Measurements from ENCODE around the gene CACNB2. TPM values are rescaled to one million over a fixed set of nuclear protein-coding genes. Genes with fewer than 3 reads are reported as not detected.
A peak's percentile ranks its signal among the peaks of the same experiment; 100 is the strongest.

The CACNB2 gene
- total and polyA plus RNA-seq, 2 of the 13 experiments (the other 11 are each of a cell fraction or from before 2014, with no cell fraction given) = not detected

- H3K9ac ChIP-seq (ENCODE audit: insufficient read depth, low read depth, low read length) = no peak overlapping the region
- H3K9me3 ChIP-seq (ENCODE audit: low read length) = no peaks in the 10 kb centered on the region
- H3K79me2 ChIP-seq (ENCODE audit: insufficient read depth, low read length) = no peaks in the 10 kb centered on the region
- TF ChIP-seq, protein P1, sequence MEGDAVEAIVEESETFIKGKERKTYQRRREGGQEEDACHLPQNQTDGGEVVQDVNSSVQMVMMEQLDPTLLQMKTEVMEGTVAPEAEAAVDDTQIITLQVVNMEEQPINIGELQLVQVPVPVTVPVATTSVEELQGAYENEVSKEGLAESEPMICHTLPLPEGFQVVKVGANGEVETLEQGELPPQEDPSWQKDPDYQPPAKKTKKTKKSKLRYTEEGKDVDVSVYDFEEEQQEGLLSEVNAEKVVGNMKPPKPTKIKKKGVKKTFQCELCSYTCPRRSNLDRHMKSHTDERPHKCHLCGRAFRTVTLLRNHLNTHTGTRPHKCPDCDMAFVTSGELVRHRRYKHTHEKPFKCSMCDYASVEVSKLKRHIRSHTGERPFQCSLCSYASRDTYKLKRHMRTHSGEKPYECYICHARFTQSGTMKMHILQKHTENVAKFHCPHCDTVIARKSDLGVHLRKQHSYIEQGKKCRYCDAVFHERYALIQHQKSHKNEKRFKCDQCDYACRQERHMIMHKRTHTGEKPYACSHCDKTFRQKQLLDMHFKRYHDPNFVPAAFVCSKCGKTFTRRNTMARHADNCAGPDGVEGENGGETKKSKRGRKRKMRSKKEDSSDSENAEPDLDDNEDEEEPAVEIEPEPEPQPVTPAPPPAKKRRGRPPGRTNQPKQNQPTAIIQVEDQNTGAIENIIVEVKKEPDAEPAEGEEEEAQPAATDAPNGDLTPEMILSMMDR (CRISPR knock-in tag; IDR thresholded peaks at IDR 0.05) = peak; percentile 27; the same call in 1 of the 2 replicates
- TF ChIP-seq ZSCAN30 (CRISPR knock-in tag; IDR thresholded peaks at IDR 0.05) (no peak), ZNF331 (CRISPR knock-in tag; IDR thresholded peaks at IDR 0.05) (no peak), ZNF546 (CRISPR knock-in tag; conservative IDR thresholded peaks at IDR 0.05) (no peak), HMG20A (CRISPR knock-in tag; IDR thresholded peaks at IDR 0.05; ENCODE audit: borderline replicate concordance) (no peak), ZSCAN22 (CRISPR knock-in tag; IDR thresholded peaks at IDR 0.05) (no peak), KDM3A (CRISPR knock-in tag; IDR thresholded peaks at IDR 0.05; ENCODE audit: low read depth) (no peak)
- in situ Hi-C loops (cut with HindIII; ENCODE audit: extremely low pct_ligation_motif_present, low pct_unique_long_range_greater_than_20kb) (no loop called here), intact Hi-C loops (cut with micrococcal nuclease; ENCODE audit: unreplicated experiment) (no loop called here)
- CTCF ChIA-PET (ENCODE audit: low intra/inter-chr PET ratio, low total read pairs) = no interaction called here
- no peak overlapping the region for H2AFZ ChIP-seq (ENCODE audit: low read length)
- H3K27ac ChIP-seq (ENCODE audit: extremely low read length, insufficient read depth, low read length) = no peak overlapping the region
- no peaks in the 10 kb centered on the region for H3K27me3 ChIP-seq (ENCODE audit: control insufficient read depth in 1 of 2, insufficient read depth in 2 of 2, low read length in 2 of 2)
- no peak overlapping the region for H3K4me3 ChIP-seq (replicated peaks in 1 of 3; ENCODE audit: insufficient read depth in 1 of 3, low read depth in 2 of 3, low read length in 3 of 3)
- POLR2A ChIA-PET = no interaction called here
- H4K20me1 ChIP-seq (ENCODE audit: insufficient read depth, low read length) = no peaks in the 10 kb centered on the region
- no peaks in the 10 kb centered on the region for H3K36me3 ChIP-seq (replicated peaks in 1 of 2; ENCODE audit: control insufficient read depth in 1 of 2, insufficient read depth in 2 of 2, low read length in 2 of 2)
- FAIRE-seq = no peak
- H3K4me1 ChIP-seq (ENCODE audit: insufficient read depth, low read length) = no peaks in the 10 kb centered on the region
- no peak overlapping the region for H3K4me2 ChIP-seq (ENCODE audit: low read depth, low read length)
- ATAC-seq = peak; percentile 30; the same call in 1 of the 3 replicates
- BruUV-seq (replicated peaks) = no TSS peak
- DNase-seq (ENCODE audit: low spot score) = no peak
- WGBS (ENCODE audit: low lambda C conversion rate) = 10% methylated on average over 8 of the region's 8 CpGs
These were observed 93.6 kb downstream of the CACNB2 start for GRCh38 chr10:18233775-18234174.

GRCh38 chr10:18235477-18235876, 95.3 kb downstream of the CACNB2 start:
- no peaks in the 10 kb centered on the region for H4K20me1 ChIP-seq (ENCODE audit: insufficient read depth, low read length)
- H3K27me3 ChIP-seq (ENCODE audit: control insufficient read depth in 1 of 2, insufficient read depth in 2 of 2, low read length in 2 of 2) = no peaks in the 10 kb centered on the region
- ChIA-PET CTCF (ENCODE audit: low intra/inter-chr PET ratio, low total read pairs) (no interaction called here), POLR2A (no interaction called here)
- H3K79me2 ChIP-seq (ENCODE audit: insufficient read depth, low read length) = no peaks in the 10 kb centered on the region
- DNase-seq (ENCODE audit: low spot score) (no peak), ATAC-seq (no peak), FAIRE-seq (no peak)
- WGBS (ENCODE audit: low lambda C conversion rate) = 0% methylated on average over 4 of the region's 4 CpGs
- H3K4me3 ChIP-seq (replicated peaks in 1 of 3; ENCODE audit: insufficient read depth in 1 of 3, low read depth in 2 of 3, low read length in 3 of 3) = no peak overlapping the region
- in situ Hi-C loops (cut with HindIII; ENCODE audit: extremely low pct_ligation_motif_present, low pct_unique_long_range_greater_than_20kb) = no loop called here
- intact Hi-C loops (cut with micrococcal nuclease; ENCODE audit: unreplicated experiment) = no loop called here
- no peaks in the 10 kb centered on the region for H3K9me3 ChIP-seq (ENCODE audit: low read length)
- H3K9ac ChIP-seq (ENCODE audit: insufficient read depth, low read depth, low read length) = no peak overlapping the region
- no TSS peak for BruUV-seq (replicated peaks)
- no peak overlapping the region for H2AFZ ChIP-seq (ENCODE audit: low read length)
- no peaks in the 10 kb centered on the region for H3K36me3 ChIP-seq (replicated peaks in 1 of 2; ENCODE audit: control insufficient read depth in 1 of 2, insufficient read depth in 2 of 2, low read length in 2 of 2)
- no peak overlapping the region for H3K27ac ChIP-seq (ENCODE audit: extremely low read length, insufficient read depth, low read length)
- no peak overlapping the region for H3K4me2 ChIP-seq (ENCODE audit: low read depth, low read length)
- no peaks in the 10 kb centered on the region for H3K4me1 ChIP-seq (ENCODE audit: insufficient read depth, low read length)
- TF ChIP-seq TFDP1 (CRISPR knock-in tag; IDR thresholded peaks at IDR 0.05; ENCODE audit: borderline replicate concordance) = no peak
- TF ChIP-seq TEAD3 (CRISPR knock-in tag; optimal IDR thresholded peaks at IDR 0.05; ENCODE audit: borderline replicate concordance) = no peak
- no peak for TF ChIP-seq ZNF589 (CRISPR knock-in tag; conservative IDR thresholded peaks at IDR 0.05)
- no peak for TF ChIP-seq NR2F6 (IDR thresholded peaks at IDR 0.05)
- no peak for TF ChIP-seq NR2F6 (CRISPR knock-in tag; IDR thresholded peaks at IDR 0.05)
- TF ChIP-seq HMGXB3 (CRISPR knock-in tag; IDR thresholded peaks at IDR 0.05; ENCODE audit: borderline replicate concordance) = no peak
